K562 treated with DMSO at 1 percent for 48 hours (cell line): ENCODE results near the gene DDX3X. TPM values are rescaled to one million over a fixed set of nuclear protein-coding genes. Genes with fewer than 3 reads are reported as not detected.

ENCODE experiments used
- total RNA-seq: library from RNA; unstranded; fragments of 300-600 nt; gene quantifications from 2 replicates; pipeline ENCODE4 v1.2.3, GENCODE V29; 2022; ENCODE audit warnings: low replicate concordance; ENCODE audit errors: extremely low read depth

The DDX3X gene
- 529 TPM in 1 of 2 replicates, not detected in the other for total RNA-seq

DNA sequence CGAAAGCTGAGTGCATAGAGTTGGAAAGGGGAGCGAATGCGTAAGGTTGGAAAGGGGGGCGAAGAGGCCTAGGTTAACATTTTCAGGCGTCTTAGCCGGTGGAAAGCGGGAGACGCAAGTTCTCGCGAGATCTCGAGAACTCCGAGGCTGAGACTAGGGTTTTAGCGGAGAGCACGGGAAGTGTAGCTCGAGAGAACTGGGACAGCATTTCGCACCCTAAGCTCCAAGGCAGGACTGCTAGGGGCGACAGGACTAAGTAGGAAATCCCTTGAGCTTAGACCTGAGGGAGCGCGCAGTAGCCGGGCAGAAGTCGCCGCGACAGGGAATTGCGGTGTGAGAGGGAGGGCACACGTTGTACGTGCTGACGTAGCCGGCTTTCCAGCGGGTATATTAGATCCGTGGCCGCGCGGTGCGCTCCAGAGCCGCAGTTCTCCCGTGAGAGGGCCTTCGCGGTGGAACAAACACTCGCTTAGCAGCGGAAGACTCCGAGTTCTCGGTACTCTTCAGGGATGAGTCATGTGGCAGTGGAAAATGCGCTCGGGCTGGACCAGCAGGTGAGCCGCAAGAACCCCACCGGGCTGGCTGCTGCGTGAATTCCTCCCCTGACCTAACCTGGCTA lies at the start of gene DDX3X:
Gene DDX3X (plus strand): TSS at position 419 of the 619 bp plus-strand sequence. CDS start 91 bp downstream, at position 510.

Other genes with a start within 250 kb of the DDX3X start
- gene USP9X, start 248.7 kb upstream of the DDX3X start, total RNA-seq, result not detected in 2 replicates
- gene NYX, start 113.2 kb downstream of the DDX3X start, total RNA-seq, result not detected in 2 replicates